SK-N-SH treated with all-trans-retinoic acid at 6 μM for 48 hours (cell line): ENCODE results near the gene PIK3R6.

ENCODE experiments used
- ISL1 ChIP-seq: fragments of 250-450 bp; sonication (Bioruptor Pico); IDR thresholded peaks from 2 replicates; pipeline ENCODE4 v2.1.2; 2022; ENCODE audit warnings: mild to moderate bottlenecking, moderate library complexity
- OSR1 ChIP-seq: fragments of 250-450 bp; sonication (Bioruptor Pico); IDR thresholded peaks from 2 replicates; pipeline ENCODE4 v1.8.0; 2022; ENCODE audit warnings: moderate library complexity, mild to moderate bottlenecking, inconsistent platforms
- PATZ1 ChIP-seq: fragments of 250-450 bp; sonication (Bioruptor Pico); IDR thresholded peaks from 2 replicates; pipeline ENCODE4 v1.8.0; 2020; ENCODE audit warnings: mild to moderate bottlenecking, moderate library complexity, borderline replicate concordance
- POU6F1 ChIP-seq: fragments of 250-450 bp; sonication (Bioruptor Pico); IDR thresholded peaks from 2 replicates; pipeline ENCODE4 v1.8.0; 2021; ENCODE audit warnings: low read depth, mild to moderate bottlenecking, moderate library complexity, borderline replicate concordance
- RARB ChIP-seq: fragments of 250-450 bp; sonication (Bioruptor Pico); IDR thresholded peaks from 2 replicates; pipeline ENCODE4 v1.8.0; 2021; ENCODE audit warnings: mild to moderate bottlenecking, moderate library complexity
- TOX ChIP-seq: fragments of 250-450 bp; sonication (Bioruptor Pico); IDR thresholded peaks from 2 replicates; pipeline ENCODE4 v1.8.0; 2021; ENCODE audit warnings: mild to moderate bottlenecking, moderate library complexity, borderline replicate concordance
- ZFP3 ChIP-seq: fragments of 250-450 bp; sonication (Bioruptor Pico); IDR thresholded peaks from 2 replicates; pipeline ENCODE4 v1.5.0; 2020; ENCODE audit warnings: mild to moderate bottlenecking, moderate library complexity
- ZNF70 ChIP-seq: fragments of 450-650 bp; formaldehyde crosslinking; IDR thresholded peaks from 2 replicates; pipeline ENCODE4 v1.5.0; 2020; ENCODE audit warnings: mild to moderate bottlenecking, moderate library complexity
- ZNF8 ChIP-seq: fragments of 450-650 bp; formaldehyde crosslinking; IDR thresholded peaks from 2 replicates; pipeline ENCODE4 v1.5.0; 2020; ENCODE audit warnings: mild to moderate bottlenecking, moderate library complexity

- TF ChIP-seq PATZ1 (CRISPR knock-in tag) (no peak), ZNF8 (CRISPR knock-in tag) (no peak), ZFP3 (CRISPR knock-in tag) (no peak), RARB (CRISPR knock-in tag) (no peak), POU6F1 (CRISPR knock-in tag) (no peak), TOX (CRISPR knock-in tag) (no peak), ZNF70 (CRISPR knock-in tag) (no peak), ISL1 (no peak), OSR1 (CRISPR knock-in tag) (no peak)
Measured at GRCh38 chr17:8884336-8884990, 17.0 kb upstream of the PIK3R6 start.
